Measurements from ENCODE around the gene DENND6A. TPM values are rescaled to one million over a fixed set of nuclear protein-coding genes. Genes with fewer than 3 reads are reported as not detected.

DENND6A gene
- total and polyA plus RNA-seq, 2 of the 13 experiments (the other 11 are each of a cell fraction or from before 2014, with no cell fraction given) = 9.4 to 11.1 TPM

GRCh38 chr3:57730682-57731081, 37.8 kb upstream of the DENND6A start (continued):
- no peak for TF ChIP-seq EP300 (IDR thresholded peaks at IDR 0.05; ENCODE audit: low read depth in 2 of 2, low read length in 2 of 2)
- no peak for TF ChIP-seq EP300 (CRISPR knock-in tag; IDR thresholded peaks at IDR 0.05; ENCODE audit: borderline replicate concordance)
- TF ChIP-seq HES4 (CRISPR knock-in tag; IDR thresholded peaks at IDR 0.05; ENCODE audit: borderline replicate concordance) = no peak
- TF ChIP-seq ZNF678 (CRISPR knock-in tag; IDR thresholded peaks at IDR 0.05) = no peak
- no peak for TF ChIP-seq SKIL (CRISPR knock-in tag; IDR thresholded peaks at IDR 0.05; ENCODE audit: borderline replicate concordance)
- TF ChIP-seq ZMAT3 (CRISPR knock-in tag; conservative IDR thresholded peaks at IDR 0.05) = no peak
- no peak for TF ChIP-seq ZMYM2 (CRISPR knock-in tag; IDR thresholded peaks at IDR 0.05)
- no peak for TF ChIP-seq GATAD1 (CRISPR knock-in tag; IDR thresholded peaks at IDR 0.05)
- TF ChIP-seq ZNF615 (CRISPR knock-in tag; IDR thresholded peaks at IDR 0.05; ENCODE audit: borderline replicate concordance) = no peak
- no peak for TF ChIP-seq CENPX (CRISPR knock-in tag; IDR thresholded peaks at IDR 0.05)
- no peak for TF ChIP-seq TCF12 (IDR thresholded peaks at IDR 0.05)
- TF ChIP-seq TCF12 (CRISPR knock-in tag; IDR thresholded peaks at IDR 0.05) = no peak
- TF ChIP-seq THRA (CRISPR knock-in tag; IDR thresholded peaks at IDR 0.05; ENCODE audit: borderline replicate concordance) = no peak
- TF ChIP-seq BCL3 (CRISPR knock-in tag; IDR thresholded peaks at IDR 0.05) = no peak
